Measurements from ENCODE around the gene AMMECR1L. TPM values are rescaled to one million over a fixed set of nuclear protein-coding genes. Genes with fewer than 3 reads are reported as not detected.

Gene AMMECR1L
- total RNA-seq, 1 donor from 2014 or later, result 18.7 TPM

DNA sequence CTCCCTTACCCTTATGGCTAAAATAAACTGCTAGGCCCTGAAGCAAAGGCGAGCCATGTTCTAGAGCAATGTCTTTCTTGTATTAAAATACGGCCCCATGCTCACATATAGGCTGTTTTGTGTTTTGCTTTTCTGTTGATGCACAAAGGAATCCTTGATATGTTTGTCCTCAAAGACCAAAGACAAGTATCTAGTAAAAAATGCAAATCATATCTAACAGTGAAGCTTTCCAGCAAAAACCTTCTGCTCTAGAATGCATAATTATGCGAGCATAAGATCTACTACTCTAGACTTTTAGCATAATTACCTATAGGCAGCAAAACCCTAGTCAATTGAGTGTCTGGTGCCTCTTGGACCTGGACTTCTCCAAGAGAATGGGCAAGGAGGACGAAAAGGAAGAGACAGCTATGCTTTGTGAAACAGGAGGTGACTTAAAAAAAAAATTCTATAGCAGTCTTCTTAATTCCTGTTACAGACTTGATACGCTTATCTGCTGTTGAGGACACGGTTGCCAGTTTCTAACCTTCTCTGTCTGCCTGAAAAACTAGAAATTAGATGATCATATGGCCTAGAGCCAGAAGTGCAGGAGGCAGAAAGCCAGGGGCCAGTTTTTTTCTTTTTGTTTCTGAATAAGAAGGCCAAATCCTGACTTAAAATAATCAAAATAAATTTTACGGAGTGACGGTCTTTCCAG is 1.5 kb upstream of the AMMECR1L start:
- peak in 1 of 2 donors; percentile 8 for DNase-seq (ENCODE audit: low read depth in 2 of 2)

DNA sequence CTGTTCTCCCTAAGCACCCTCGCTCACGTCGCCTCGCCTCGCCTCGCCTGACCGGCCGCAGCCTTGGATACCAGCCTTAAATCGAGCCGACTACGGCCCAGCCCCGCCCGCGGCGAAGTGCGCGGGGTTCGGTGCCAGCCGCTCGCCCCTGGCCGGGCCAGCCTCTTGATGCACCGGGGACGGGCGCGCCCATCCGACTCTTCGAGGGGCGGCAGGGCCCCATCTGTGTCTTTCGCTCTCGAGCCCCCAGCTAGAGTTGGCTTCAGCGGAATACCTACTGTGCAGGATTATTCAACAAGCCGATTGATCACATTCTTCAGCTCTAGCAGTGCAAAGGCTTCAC is 808 bp upstream of the AMMECR1L start:
- peak; percentile 18 to 38 for DNase-seq (ENCODE audit: low read depth in 2 of 2)

DNA sequence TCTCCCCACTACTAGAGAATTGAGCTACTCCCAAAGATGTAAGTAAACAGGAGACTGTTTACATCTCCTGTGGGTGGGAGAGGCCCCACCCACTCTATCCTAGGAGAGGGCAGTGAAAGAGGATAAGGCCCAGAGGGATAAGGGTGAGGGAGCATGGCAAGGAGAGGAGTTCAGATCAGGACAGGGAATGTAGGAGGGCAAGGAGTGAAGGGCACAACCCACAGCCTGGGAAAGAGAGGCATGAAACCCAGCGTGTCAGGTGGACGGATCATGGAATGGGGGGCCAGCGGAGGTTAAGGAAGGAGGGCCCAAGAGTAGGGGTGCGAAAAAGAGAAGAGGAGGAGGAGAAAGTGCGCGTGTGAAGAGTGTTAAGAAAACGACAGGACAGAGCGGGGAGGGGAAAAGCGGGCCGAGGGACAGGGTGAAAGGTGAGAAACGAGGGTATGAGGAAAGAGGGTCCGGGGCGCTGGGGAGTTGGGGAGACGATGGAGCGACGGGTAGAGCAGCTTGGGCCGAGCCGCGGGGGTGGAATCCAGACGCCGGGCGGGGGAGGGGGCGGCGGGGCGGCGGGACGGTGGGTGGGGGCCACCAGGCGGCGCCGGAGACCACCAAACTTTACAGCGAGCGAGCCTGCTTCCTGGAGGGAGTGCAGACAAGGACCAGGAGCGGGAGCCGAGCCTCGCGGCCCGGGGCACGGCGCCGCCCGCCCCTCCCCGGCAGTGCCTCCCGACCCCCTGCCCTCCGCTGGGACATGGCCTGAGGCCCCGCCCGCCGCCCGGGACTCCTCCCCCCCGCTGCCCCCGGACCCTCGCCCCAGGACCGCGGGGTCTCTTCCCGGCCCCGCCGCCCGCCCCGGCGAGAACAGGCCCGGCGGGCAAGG is 655 bp downstream of the AMMECR1L start:
- peak; percentile 27 to 53 for DNase-seq (ENCODE audit: low read depth in 2 of 2)

DNA sequence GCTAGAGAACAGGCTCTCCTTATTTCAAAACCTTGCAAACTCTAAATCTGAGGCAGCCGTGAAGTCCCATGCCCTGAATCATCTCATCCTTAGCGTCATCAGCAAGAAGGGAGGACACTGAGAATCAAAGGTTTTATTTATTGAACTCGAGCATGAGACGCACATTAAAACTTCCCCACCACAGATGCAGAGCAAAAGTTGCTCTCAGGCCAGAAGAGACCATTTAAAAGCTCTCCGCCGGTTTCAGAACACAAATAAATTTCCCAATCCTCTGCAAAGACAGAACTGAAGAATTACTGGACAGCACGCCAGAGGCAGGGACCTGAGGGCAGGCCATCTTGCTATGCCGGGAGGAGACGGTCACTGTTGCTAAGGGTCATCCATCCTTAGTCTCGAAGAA is 1.3 kb downstream of the AMMECR1L start:
- DNase-seq (ENCODE audit: low read depth in 2 of 2), result peak in 1 of 2 donors; percentile 44

DNA sequence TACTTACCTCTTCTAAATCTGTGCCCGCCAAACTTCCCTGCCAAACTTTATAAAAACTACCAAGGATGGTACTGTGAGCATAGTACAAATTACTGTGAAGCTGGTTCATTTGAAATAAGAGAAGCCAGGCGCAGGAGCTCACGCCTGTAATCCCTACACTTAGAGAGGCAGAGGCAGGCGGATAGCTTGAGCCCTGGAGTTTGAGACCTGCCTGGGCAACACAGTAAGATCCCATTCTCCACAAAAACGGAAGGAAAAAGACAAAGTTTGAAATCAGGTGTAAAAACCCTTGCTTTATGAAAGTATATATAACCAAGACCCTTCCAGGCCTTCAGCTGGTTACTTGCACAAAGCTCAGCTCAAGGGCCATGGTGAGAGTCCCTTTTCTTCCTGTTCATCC is 5.9 kb downstream of the AMMECR1L start:
- no peak for DNase-seq (ENCODE audit: low read depth in 2 of 2)

DNA sequence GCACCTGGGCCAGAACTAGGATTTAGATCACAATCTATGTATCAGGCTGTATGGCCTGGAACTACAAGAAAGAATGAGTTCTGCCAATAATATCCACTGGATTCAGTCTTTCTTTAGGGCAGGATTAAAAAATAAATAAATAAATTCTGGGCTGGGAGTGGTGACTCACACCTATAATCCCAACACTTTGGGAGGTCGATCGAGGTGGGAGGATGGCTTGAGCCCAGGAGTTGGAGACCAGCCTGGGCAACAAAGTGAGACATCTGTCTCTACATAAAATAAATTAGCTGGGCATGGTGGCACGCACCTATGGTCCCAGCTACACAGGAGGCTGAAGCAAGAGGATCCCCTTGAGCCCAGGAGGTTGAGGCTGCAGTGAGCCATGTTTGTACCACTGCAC is 8.1 kb downstream of the AMMECR1L start:
- DNase-seq (ENCODE audit: low read depth in 2 of 2), result no peak

DNA sequence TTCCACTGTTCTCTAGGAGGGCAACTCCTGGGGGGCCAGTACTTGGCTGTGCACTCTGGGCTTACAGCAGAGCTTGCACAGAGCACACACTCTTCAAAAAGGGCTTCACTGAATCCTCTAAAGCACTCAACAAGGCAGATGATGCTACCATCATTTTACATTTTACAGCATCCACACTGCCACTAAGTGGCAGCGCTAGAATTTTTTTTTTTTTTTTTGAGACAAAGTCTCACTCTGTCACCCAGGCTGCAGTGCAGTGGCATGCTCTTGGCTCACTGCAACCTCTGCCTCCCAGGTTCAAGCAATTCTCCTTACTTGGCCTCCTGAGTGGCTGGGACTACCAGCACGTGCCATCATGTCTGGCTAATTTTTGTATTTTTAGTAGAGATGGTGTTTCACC is 8.6 kb downstream of the AMMECR1L start:
- no peak for DNase-seq (ENCODE audit: low read depth in 2 of 2)

DNA sequence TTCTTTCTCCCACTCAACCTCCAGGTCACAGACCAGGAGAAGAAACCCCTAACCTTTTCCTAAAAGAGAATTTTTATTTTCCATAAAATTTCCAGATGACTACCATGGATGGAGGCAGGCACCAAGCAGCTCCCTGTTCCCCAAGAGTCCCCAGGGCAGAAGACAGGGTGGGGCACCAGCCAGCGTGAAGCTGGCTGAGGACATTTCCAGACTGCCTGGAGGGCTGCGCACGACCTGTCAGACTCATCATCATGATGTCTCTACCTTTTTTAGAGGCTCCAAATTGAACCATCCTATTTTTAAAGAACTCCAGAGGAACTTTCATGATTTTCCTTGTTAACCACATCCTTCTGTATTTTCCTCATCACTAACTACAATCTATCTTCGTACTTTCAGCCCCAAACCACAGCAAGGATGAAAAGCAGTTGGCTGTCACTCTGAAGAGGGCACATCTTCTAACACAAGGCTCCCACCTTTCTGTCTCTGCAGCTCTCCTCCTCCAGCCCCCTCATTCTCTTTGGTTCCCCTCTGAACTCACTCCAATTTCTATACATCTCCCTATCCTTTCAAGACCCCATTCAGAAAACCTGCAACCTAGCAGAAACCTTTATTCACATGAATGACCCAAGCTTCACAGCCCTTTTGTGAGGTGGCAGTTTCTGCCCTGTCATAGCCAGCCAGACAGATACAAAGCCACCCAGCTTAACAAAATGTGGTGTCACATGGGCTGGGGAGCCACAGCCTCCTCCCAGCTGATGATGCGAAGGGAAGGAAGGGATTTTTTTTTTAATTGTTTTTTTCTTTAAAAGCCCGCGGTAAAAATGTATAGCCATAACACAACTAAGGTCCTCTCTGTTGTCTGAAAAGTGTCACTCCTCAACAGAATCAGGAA is 11.1 kb downstream of the AMMECR1L start:
- peak in 1 of 2 donors; percentile 40 for DNase-seq (ENCODE audit: low read depth in 2 of 2)

DNA sequence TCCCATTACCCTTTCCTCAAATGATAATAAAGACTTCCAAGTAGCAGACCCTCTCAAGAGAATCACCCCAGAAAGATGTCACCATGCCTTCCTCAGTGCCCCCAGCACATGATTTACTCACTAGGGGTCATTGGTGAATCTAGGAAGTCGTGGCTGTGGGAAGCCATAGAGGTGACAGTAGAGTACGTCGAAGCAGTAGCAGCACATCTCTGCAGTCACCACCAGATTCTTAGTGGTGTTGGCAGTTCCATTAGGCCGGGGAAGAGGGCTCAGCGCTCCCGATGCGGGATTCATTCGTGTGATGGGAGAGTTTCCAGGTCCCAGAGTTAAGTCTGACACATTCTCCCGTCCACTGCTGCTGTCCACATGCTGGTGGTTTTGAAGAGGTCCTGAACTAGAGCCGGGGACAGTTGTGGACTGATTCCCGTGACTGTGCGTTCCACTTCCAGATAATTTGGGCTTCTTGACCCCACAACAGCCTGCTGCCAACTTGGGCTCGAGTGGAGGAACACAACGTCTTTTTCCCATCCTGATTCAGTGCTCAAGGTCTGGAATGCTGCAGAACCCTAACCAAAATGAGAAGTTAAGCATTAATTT is 12.0 kb downstream of the AMMECR1L start:
- no peak for DNase-seq (ENCODE audit: low read depth in 2 of 2)

DNA sequence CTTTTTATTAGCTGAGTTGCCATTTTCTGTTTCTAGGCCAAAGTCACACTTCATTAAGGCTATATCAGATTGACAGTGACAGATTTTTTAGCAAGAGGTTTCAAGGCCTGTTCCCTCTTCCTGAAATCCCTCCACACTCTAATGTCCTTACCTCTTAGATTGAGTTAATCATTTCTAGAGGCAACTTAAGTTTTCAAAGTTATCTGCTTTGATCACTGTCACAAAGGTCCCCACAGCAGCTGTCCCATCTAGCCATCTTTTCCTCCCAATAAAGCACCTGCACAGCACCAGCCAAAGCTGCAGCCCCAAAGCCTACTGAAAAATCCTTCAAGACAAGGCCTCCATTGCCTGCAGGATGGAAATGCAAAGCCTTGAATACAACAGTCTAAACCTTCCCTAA is 13.4 kb downstream of the AMMECR1L start:
- DNase-seq (ENCODE audit: low read depth in 2 of 2), result no peak

DNA sequence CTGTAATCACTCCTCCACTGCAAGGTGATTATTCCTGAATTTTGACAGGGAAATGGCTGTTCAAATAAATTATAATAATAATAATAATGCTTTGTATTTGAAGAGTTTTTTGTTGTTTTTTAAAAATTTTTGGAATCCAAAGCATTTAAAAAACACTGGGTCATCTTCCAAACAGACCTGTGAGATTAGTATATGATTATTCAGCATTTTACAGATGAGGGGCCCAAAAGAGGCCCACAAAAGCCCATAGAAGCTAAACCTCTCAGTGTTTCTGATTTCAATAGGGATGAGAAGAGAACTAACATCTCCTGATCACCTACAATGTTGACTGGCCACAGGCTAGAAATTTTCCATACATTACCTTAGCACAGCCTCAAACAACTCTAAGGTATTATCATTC is 19.8 kb downstream of the AMMECR1L start:
- no peak for DNase-seq (ENCODE audit: low read depth in 2 of 2)

DNA sequence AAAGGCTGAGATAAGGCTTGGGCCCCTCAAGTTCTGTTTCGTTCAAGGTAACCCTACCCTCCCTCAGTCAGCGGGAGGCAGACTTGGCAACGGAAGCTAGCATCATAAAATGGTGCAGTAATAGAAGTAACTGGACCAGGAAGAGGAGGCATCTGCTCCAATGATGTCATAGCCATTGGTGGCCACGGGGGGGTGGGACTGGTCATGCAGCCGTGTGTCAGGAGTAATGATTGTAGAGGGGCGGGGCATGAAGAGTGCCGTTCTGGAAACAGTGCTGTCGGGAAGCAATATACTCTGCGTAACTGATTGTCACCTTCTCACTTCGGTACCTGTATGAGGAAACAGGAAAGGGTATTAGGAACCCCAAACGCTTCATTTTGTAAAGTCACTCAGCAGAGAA is 20.9 kb downstream of the AMMECR1L start:
- peak; percentile 37 to 49 for DNase-seq (ENCODE audit: low read depth in 2 of 2)

DNA sequence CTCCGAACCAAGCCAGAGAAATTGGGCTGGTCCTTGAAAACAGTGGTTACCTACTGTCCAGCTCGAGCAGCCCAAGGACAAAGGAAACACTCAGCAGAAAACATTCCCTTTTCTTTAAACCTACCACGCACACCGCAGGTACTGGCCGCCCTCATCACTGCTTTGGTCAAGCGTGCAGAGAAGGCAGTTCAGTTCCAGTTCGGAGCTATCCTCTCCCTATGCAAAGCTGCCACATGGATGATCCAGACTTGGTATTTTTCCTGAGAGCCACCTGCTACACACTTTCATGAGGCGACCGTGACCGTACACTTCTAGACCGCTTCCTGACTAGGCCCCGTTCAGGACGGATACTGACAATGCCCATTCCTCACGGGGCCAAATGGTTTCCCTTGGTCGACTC is 23.5 kb downstream of the AMMECR1L start:
- no peak for DNase-seq (ENCODE audit: low read depth in 2 of 2)

DNA sequence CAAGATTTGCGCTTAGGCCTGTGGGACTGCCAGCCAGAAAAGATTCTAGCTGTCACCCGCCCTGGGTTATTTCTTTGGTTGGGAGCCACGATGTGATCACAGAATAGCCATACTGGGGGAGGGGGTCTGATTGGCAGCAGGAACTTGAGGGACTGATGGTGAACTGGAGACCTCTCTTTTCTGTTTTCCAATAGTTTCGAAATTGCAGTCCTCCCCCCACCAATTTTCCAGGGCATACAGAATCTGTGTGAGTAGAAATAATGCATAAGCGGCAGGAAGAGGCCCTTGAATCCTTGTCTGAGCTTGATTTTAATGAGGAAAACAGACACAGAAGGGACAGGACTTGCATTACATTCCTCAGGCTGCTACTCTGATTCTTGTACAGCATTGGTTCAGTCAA is 25.6 kb downstream of the AMMECR1L start:
- no peak for DNase-seq (ENCODE audit: low read depth in 2 of 2)

DNA sequence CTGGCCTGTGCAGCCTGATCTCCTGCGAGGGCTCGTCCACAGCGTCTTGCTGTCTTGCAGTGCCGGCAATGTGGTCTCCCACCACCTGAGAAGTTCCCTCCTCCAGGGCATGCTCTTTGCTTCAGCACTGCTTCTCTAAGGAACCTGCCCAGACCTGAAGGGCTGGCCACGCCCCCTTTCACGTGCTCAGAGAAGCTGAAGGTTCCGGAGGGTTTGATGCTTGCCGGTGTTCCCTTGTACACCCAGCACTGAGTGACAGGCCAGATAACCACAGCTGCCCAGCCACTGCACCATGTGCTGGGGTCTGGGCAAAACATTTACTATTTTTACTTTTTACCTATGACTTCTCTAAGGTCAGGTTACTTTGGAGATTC is 26.1 kb downstream of the AMMECR1L start:
- DNase-seq (ENCODE audit: low read depth in 2 of 2), result no peak

DNA sequence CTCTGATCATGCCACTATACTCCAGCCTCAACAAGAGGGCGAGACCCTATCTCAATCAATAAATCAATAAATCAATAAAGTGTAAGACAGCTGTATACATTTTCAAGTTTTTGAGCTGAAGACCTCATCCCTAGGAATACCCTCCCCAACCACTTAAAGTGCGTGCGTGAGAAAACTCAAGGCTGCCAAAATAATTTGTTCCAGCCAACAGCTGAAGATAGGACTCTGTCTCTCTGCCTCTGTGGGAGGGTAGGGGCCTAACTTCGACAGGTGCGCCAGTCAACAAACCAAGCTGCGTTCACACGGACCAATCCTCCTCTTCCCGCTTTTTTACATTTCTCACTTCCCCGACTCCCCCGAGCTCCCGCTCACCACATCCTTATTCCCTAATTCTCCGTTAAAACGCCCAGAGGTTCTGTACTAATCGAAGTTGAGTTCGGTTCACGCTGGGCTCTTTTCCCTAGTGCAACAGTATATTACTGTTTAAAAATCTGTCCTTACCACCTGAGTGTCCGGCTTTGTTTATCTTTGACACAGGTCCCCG is 28.4 kb downstream of the AMMECR1L start:
- peak; percentile 11 to 23 for DNase-seq (ENCODE audit: low read depth in 2 of 2)

DNA sequence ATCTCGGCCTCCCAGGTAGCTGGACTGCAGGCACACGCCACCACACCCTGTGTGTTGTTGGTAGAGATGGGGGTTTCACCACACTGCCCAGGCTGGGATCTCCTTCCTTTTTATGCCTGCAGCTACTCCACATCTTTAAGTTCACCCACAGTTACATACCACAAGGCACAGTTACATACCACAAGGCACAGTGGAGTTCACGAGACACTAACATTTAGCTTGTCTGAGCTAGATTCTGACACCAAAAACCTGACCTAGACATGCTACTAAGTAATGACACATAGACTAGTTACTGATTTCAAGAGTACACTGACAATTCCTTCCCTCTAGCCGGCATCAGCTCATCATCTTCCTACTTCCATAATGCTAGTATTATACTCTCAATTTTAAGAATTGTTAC is 32.1 kb downstream of the AMMECR1L start:
- DNase-seq (ENCODE audit: low read depth in 2 of 2), result no peak

DNA sequence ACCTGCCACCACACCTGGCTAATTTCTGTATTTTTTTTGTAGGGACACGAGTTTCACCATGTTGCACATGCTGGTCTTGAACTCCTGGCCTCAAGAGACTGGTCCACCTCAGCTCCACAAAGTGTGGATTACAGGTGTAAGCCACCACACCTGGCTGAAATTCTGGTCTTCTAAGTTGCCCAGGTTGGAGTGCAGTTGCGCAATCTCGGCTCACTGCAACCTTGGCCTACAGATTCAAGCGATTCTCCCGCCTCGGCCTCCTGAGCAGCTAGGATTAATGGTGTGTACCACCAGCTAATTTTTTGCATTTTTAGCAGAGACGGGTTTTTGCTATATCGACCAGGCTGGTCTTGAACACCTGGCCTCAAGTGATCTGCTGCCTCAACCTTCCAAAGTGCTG is 33.4 kb downstream of the AMMECR1L start:
- DNase-seq (ENCODE audit: low read depth in 2 of 2), result no peak

DNA sequence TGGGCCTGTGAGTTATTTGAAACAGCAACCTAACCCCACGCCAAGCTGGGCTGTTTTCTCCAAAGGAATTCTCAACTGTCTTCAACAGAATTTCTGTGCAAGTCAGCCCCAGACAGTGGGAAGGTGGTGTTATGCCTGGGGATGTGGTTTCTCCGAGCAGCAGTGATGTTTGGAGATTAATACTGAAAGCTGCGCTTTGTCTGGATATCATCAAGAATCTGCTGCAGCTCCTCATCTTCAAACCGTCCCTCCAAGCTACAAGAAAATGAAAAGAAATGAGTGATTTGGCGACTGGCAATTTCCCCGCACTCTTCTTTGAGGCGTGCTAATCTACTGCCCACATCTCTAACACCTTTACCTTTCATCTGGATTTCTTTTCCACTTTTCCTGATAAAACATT is 37.8 kb downstream of the AMMECR1L start:
- DNase-seq (ENCODE audit: low read depth in 2 of 2), result no peak

DNA sequence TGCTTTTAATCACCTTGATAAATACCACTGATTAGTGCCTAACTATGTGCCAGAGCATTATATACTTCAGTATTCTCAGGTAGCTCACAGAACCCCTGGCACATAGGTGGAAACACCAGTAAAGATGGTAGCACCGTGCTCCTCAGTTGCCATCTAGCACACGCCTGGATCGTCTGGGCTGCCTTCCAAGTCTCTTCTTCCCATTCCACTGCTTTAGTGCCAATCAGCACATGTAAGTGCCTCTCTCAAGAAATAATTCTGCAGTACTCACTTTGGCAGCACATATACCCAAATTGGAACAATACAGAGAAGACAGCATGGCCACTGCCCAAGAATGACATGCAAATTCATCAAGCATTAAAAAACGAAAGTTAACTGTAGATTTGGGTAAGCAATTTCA is 40.8 kb downstream of the AMMECR1L start:
- no peak for DNase-seq (ENCODE audit: low read depth in 2 of 2)

DNA sequence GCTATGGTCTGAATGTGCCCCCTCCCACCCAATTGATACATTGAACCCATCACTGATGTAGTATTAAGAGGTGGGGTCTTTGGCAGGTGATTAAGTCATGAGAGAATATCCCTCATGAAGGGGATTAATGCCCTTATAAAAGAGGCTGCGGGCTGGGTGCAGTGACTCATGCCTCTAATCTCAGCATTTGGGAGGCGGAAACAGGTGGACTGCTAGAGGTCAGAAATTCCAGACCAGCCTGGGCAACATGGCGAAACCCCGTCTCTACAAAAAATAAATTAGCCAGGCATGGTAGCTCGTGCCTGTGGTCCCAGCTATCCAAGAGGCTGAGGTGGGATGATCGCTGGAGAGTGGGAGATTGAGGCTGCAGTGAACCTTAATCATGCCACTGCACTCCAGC is 42.1 kb downstream of the AMMECR1L start:
- DNase-seq (ENCODE audit: low read depth in 2 of 2), result no peak

Data from lung microvascular endothelial cell (primary cell).